ENCODE measurements around the gene NXN. TPM values are rescaled to one million over a fixed set of nuclear protein-coding genes. Genes with fewer than 3 reads are reported as not detected.

NXN gene
- polyA plus RNA-seq, 1 of the 3 experiments (the other 2 are of a cell fraction): 23.9 TPM

DNA sequence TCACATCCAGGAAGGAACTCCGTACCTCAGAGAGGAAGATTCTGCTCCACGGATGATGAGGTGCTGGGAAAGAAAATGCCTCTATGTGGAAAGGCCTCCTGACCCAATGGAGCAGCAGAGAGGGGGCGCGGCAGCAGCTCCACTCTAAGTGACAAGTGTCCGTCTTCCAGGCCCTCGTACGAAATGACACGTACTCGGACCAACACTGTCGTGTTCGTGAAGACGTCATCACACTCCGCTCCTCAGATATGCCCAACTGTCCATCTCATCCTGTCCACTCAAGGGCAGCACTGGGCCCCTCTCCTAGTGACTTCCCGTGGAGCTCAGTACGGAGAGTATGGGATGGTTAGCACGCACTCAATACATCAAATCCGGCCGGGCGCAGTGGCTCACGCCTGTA, 165.2 kb downstream of the NXN start:
- H3K79me2 ChIP-seq (ENCODE audit: insufficient read depth): no peaks in the 10 kb centered on the region
- H3K4me3 ChIP-seq (ENCODE audit: low read depth in 2 of 2, low read length in 1 of 2): no peak overlapping the region
- H3K9me2 ChIP-seq: no peaks in the 10 kb centered on the region
- TF ChIP-seq GATA2 (CRISPR knock-in tag; IDR thresholded peaks at IDR 0.05) (no peak), POLR2AphosphoS5 (IDR thresholded peaks at IDR 0.05; ENCODE audit: low read depth, low read length) (no peak), CTCF (IDR thresholded peaks at IDR 0.05) (no peak), SIN3A (IDR thresholded peaks at IDR 0.05; ENCODE audit: borderline replicate concordance, low read depth, low read length) (no peak)
- H3K9ac ChIP-seq: no peak overlapping the region
- no peak overlapping the region for H3K27ac ChIP-seq (ENCODE audit: low read depth in 2 of 2, low read length in 1 of 2)
- no peaks in the 10 kb centered on the region for H4K20me1 ChIP-seq (ENCODE audit: insufficient read depth)
- CTCF ChIA-PET: interaction anchor here (2.3 kb wide), 1 partner anchor 166 kb away, joined by 7 read pairs; the partner anchor contains the start of gene NXN
- no peak for DNase-seq
- WGBS (ENCODE audit: low lambda C conversion rate): 89% methylated on average over 20 of the region's 20 CpGs
- peaks cover 3% of the 10 kb centered on the region for H3F3A ChIP-seq (replicated peaks; ENCODE audit: insufficient read depth)
- no peaks in the 10 kb centered on the region for H3K9me3 ChIP-seq
- no peak overlapping the region for H2AFZ ChIP-seq (ENCODE audit: low read depth)
- H3K4me1 ChIP-seq (ENCODE audit: control insufficient read depth in 1 of 2, insufficient read depth in 2 of 2, low read depth in 1 of 2, low read length in 1 of 2): no peaks in the 10 kb centered on the region
- no peaks in the 10 kb centered on the region for H3K36me3 ChIP-seq (replicated peaks in 1 of 2; ENCODE audit: control insufficient read depth in 1 of 2, insufficient read depth in 2 of 2, low read length in 1 of 2)
- POLR2A ChIA-PET: no interaction called here
- H3K27me3 ChIP-seq (ENCODE audit: insufficient read depth): peaks cover 23% of the 10 kb centered on the region
- H3K4me2 ChIP-seq: no peak overlapping the region

- CTCF ChIA-PET: interaction anchor here (1.0 kb wide), 1 partner anchor 184 kb away, joined by 3 read pairs; the partner anchor contains the start of gene TIMM22
- Histone ChIP-seq H2AFZ (ENCODE audit: low read depth) (no peak overlapping the region), H3K36me3 (replicated peaks in 1 of 2; ENCODE audit: control insufficient read depth in 1 of 2, insufficient read depth in 2 of 2, low read length in 1 of 2) (no peaks in the 10 kb centered on the region)
- TF ChIP-seq YY1 (IDR thresholded peaks at IDR 0.05; ENCODE audit: low read depth): no peak
- no peak for TF ChIP-seq FOXM1 (IDR thresholded peaks at IDR 0.05; ENCODE audit: low read depth)
- TF ChIP-seq RAD21 (IDR thresholded peaks at IDR 0.05; ENCODE audit: low read length): no peak
- TF ChIP-seq EP300 (IDR thresholded peaks at IDR 0.05; ENCODE audit: borderline replicate concordance in 1 of 2, low read depth in 1 of 2, low read length in 1 of 2): no peak
- TF ChIP-seq CTCF (IDR thresholded peaks at IDR 0.05): no peak
- no peak for TF ChIP-seq USF1 (IDR thresholded peaks at IDR 0.05; ENCODE audit: borderline replicate concordance, low read depth)
- TF ChIP-seq GABPA (IDR thresholded peaks at IDR 0.05; ENCODE audit: low read depth): no peak
- TF ChIP-seq, protein P1, sequence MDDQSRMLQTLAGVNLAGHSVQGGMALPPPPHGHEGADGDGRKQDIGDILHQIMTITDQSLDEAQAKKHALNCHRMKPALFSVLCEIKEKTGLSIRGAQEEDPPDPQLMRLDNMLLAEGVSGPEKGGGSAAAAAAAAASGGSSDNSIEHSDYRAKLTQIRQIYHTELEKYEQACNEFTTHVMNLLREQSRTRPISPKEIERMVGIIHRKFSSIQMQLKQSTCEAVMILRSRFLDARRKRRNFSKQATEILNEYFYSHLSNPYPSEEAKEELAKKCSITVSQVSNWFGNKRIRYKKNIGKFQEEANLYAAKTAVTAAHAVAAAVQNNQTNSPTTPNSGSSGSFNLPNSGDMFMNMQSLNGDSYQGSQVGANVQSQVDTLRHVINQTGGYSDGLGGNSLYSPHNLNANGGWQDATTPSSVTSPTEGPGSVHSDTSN (IDR thresholded peaks at IDR 0.05): no peak
- no peak for TF ChIP-seq TEAD4 (IDR thresholded peaks at IDR 0.05; ENCODE audit: borderline replicate concordance, insufficient read depth)
- TF ChIP-seq, protein P2, sequence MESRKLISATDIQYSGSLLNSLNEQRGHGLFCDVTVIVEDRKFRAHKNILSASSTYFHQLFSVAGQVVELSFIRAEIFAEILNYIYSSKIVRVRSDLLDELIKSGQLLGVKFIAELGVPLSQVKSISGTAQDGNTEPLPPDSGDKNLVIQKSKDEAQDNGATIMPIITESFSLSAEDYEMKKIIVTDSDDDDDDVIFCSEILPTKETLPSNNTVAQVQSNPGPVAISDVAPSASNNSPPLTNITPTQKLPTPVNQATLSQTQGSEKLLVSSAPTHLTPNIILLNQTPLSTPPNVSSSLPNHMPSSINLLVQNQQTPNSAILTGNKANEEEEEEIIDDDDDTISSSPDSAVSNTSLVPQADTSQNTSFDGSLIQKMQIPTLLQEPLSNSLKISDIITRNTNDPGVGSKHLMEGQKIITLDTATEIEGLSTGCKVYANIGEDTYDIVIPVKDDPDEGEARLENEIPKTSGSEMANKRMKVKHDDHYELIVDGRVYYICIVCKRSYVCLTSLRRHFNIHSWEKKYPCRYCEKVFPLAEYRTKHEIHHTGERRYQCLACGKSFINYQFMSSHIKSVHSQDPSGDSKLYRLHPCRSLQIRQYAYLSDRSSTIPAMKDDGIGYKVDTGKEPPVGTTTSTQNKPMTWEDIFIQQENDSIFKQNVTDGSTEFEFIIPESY (IDR thresholded peaks at IDR 0.05; ENCODE audit: borderline replicate concordance, low read depth): no peak
- no peak for TF ChIP-seq NFIC (IDR thresholded peaks at IDR 0.05; ENCODE audit: borderline replicate concordance)
- TF ChIP-seq RXRA (IDR thresholded peaks at IDR 0.05; ENCODE audit: borderline replicate concordance, low read depth): no peak
Measured at GRCh38 chr17:812638-813204, 166.9 kb downstream of the NXN start.

More at GRCh38 chr17:812638-813204, 166.9 kb downstream of the NXN start:
- DNase-seq: no peak
- Histone ChIP-seq H3K79me2 (ENCODE audit: insufficient read depth) (no peaks in the 10 kb centered on the region), H3K4me2 (no peak overlapping the region), H3F3A (replicated peaks; ENCODE audit: insufficient read depth) (peaks cover 3% of the 10 kb centered on the region), H3K9ac (no peak overlapping the region), H3K4me1 (ENCODE audit: control insufficient read depth in 1 of 2, insufficient read depth in 2 of 2, low read depth in 1 of 2, low read length in 1 of 2) (no peaks in the 10 kb centered on the region), H4K20me1 (ENCODE audit: insufficient read depth) (no peaks in the 10 kb centered on the region), H3K4me3 (ENCODE audit: low read depth in 2 of 2, low read length in 1 of 2) (no peak overlapping the region), H3K27ac (ENCODE audit: low read depth in 2 of 2, low read length in 1 of 2) (no peak overlapping the region), H3K9me3 (no peaks in the 10 kb centered on the region), H3K27me3 (ENCODE audit: insufficient read depth) (peaks cover 35% of the 10 kb centered on the region; the same call in 1 of the 2 replicates), H3K9me2 (no peaks in the 10 kb centered on the region)
- WGBS (ENCODE audit: low lambda C conversion rate): 81% methylated on average over 14 of the region's 14 CpGs
- POLR2A ChIA-PET: no interaction called here
